Stimulated activated CD4-positive, alpha-beta T cell treated with anti-CD3 and anti-CD28 coated beads, TNF-alpha, amount 100 ng/mL, for 4 hours (primary cell): ENCODE data around the gene CPNE2.

Source experiments
- DNase-seq, 3 experiments: peaks; one replicate each; pipeline ENCODE4 v3.0.0-alpha.2; 2020; ENCODE audit warnings: low read depth in 3 of 3

Gene CPNE2

GRCh38 chr16:57144027-57144426, 51.6 kb downstream of the CPNE2 start:
- no peak for DNase-seq

- DNase-seq: no peak
These were observed 53.0 kb downstream of the CPNE2 start for GRCh38 chr16:57145046-57146021.

GRCh38 chr16:57146040-57146647, 53.8 kb downstream of the CPNE2 start:
- DNase-seq: no peak

GRCh38 chr16:57146735-57147134, 54.4 kb downstream of the CPNE2 start:
- DNase-seq: no peak

GRCh38 chr16:57147381-57148221, 55.2 kb downstream of the CPNE2 start:
- DNase-seq: no peak

GRCh38 chr16:57148481-57148880, 56.1 kb downstream of the CPNE2 start:
- no peak for DNase-seq

GRCh38 chr16:57149391-57149790, 57.0 kb downstream of the CPNE2 start:
- no peak for DNase-seq

- no peak for DNase-seq
These were observed 58.4 kb downstream of the CPNE2 start for GRCh38 chr16:57150682-57151330.

- no peak for DNase-seq
These were observed 59.0 kb downstream of the CPNE2 start for GRCh38 chr16:57151369-57151768.

- no peak for DNase-seq
These were observed 60.0 kb downstream of the CPNE2 start for GRCh38 chr16:57152096-57153093.

GRCh38 chr16:57153841-57154240, 61.5 kb downstream of the CPNE2 start:
- DNase-seq: no peak

GRCh38 chr16:57155702-57156350, 63.4 kb downstream of the CPNE2 start:
- no peak for DNase-seq

GRCh38 chr16:57156351-57156703, 63.9 kb downstream of the CPNE2 start:
- DNase-seq: no peak

GRCh38 chr16:57157533-57157932, 65.2 kb downstream of the CPNE2 start:
- DNase-seq: no peak

GRCh38 chr16:57159447-57159846, 67.1 kb downstream of the CPNE2 start:
- DNase-seq: no peak

GRCh38 chr16:57163842-57164241, 71.5 kb downstream of the CPNE2 start:
- no peak for DNase-seq

- no peak for DNase-seq
These were observed 73.1 kb downstream of the CPNE2 start for GRCh38 chr16:57165483-57165882.

- DNase-seq: no peak
These were observed 73.6 kb downstream of the CPNE2 start for GRCh38 chr16:57165938-57166337.

- DNase-seq: no peak
These were observed 74.1 kb downstream of the CPNE2 start for GRCh38 chr16:57166451-57166850.

- no peak for DNase-seq
These were observed 74.6 kb downstream of the CPNE2 start for GRCh38 chr16:57166951-57167350.
